Measurements from ENCODE around the gene PPDPF.

Gene PPDPF

GRCh38 chr20:63487781-63488241 is 32.8 kb upstream of the PPDPF start:
- no peak for DNase-seq (ENCODE audit: low spot score)

- no peak for DNase-seq (ENCODE audit: low spot score)
Observed at GRCh38 chr20:63488315-63489251, 32.0 kb upstream of the PPDPF start.

DNA sequence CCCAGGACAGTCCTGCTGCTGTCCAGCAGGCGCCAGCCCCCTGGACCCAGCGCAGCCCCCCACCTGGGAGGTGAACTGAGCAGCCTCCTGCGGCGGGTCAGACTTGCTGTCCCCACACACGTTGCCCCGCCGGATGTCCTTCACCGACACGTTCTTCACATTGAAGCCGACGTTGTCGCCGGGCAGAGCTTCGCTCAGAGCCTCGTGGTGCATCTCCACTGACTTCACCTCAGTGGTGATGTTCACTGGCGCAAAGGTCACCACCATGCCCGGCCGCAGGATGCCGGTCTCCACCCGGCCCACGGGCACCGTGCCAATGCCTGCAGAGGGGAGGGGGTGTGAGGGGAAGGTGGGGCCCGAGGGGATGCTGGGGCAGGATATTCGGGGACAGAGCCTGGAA is 30.1 kb upstream of the PPDPF start:
- no peak for DNase-seq (ENCODE audit: low spot score)

DNA sequence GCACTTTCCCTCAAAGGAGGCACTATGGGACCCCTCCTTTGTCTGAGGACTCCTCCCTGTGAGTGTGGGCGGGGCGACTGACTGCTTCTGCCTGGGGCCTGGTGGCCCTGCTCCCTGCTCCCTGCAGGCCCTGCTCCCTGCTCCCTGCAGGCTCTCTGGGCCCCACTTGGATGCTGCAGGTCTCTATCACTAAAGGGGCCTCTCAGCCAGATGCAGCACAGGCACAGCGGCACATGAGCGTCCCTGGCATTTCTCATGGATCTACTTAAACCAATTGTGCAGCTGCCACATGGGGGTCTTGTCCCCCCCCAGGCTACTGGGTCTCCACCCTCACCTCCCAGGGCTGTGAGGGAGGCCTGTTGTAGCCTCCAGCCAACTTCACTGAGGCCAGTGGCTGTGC is 29.5 kb upstream of the PPDPF start:
- no peak for DNase-seq (ENCODE audit: low spot score)

- DNase-seq (ENCODE audit: low spot score): no peak
Observed at GRCh38 chr20:63491635-63492230, 28.8 kb upstream of the PPDPF start.

GRCh38 chr20:63492518-63492917 is 28.0 kb upstream of the PPDPF start:
- no peak for DNase-seq (ENCODE audit: low spot score)

DNA sequence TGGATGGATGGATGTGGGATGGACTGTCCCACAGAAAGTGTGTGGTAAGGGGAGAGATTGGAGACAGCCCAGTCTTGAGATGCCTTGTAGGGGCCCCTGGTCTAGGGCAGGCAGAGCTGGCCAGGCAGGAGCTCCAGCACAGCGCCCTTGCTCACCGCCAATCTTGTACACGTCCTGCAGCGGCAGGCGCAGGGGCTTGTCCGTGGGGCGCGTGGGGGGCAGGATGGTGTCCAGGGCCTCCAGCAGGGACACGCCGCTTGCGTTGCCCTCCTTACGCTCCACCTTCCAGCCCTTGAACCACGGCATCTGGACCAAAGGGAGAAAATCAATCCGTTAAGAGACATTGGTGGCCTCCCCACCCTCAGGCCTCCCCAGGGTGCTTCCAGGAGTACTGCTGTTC is 27.6 kb upstream of the PPDPF start:
- no peak for DNase-seq (ENCODE audit: low spot score)

GRCh38 chr20:63493563-63494020 is 27.0 kb upstream of the PPDPF start:
- no peak for DNase-seq (ENCODE audit: low spot score)

- DNase-seq (ENCODE audit: low spot score): no peak
Observed at GRCh38 chr20:63494084-63494419, 26.5 kb upstream of the PPDPF start.

DNA sequence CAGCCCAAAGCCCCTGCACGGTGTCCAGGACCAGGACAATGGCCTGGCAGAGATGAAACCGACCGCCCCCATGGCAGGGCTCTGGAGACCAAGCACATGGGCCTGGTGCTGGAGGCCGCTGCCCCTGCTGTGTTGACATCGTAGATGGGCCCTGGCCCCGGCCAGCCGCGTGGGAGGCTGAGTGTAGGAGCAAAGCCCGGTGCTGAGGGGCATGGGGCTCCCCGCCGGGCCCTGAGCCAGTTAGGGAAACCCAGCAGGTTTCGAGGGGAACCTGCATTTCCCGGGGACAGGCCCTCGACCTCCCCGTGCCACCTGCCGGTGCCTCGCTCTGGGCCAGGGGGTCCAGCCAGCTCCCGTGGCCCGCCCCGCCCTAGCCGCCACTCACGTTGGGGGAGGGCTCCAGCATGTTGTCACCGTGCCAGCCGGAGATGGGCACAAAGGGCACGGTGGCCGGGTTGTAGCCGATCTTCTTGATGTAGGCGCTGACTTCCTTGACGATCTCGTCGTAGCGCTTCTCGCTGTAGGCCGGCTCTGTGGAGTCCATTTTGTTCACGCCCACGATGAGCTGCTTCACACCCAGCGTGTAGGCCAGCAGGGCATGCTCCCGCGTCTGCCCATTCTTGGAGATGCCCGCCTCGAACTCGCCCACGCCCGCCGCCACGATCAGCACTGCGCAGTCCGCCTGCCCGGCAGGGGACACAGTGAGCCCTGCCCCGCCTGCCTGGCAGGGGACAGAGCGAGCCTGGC is 26.0 kb upstream of the PPDPF start:
- DNase-seq (ENCODE audit: low spot score): no peak

- DNase-seq (ENCODE audit: low spot score): no peak
Observed at GRCh38 chr20:63495167-63495720, 25.3 kb upstream of the PPDPF start.

- DNase-seq (ENCODE audit: low spot score): peak; percentile 96
Observed at GRCh38 chr20:63495741-63496595, 24.6 kb upstream of the PPDPF start.

DNA sequence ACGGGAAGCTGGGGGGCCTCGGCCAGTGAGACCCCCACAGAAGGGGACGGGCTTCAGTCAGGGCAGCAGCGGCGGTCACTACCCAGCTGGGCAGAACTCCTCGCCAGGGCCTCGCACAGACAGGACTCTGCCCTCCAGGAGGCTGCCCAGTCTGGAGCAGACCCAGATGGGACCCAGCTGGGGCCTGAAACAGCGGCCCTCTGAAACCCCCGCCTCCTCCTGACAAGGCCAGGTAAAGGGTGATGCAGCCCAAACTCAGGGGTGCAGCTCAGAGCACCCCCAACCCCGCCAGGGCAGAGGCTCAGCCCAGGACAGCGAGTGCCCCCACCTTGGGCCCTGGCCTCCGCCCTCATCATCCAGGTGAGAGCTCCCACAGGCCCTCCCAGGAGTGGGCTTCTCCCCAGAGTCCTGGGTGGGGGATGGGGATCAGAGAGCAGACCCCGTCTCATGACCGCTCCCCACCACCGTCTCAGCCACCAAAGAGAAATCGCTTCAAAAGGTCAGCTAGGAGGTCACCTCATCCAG is 23.9 kb upstream of the PPDPF start:
- DNase-seq (ENCODE audit: low spot score): no peak

DNA sequence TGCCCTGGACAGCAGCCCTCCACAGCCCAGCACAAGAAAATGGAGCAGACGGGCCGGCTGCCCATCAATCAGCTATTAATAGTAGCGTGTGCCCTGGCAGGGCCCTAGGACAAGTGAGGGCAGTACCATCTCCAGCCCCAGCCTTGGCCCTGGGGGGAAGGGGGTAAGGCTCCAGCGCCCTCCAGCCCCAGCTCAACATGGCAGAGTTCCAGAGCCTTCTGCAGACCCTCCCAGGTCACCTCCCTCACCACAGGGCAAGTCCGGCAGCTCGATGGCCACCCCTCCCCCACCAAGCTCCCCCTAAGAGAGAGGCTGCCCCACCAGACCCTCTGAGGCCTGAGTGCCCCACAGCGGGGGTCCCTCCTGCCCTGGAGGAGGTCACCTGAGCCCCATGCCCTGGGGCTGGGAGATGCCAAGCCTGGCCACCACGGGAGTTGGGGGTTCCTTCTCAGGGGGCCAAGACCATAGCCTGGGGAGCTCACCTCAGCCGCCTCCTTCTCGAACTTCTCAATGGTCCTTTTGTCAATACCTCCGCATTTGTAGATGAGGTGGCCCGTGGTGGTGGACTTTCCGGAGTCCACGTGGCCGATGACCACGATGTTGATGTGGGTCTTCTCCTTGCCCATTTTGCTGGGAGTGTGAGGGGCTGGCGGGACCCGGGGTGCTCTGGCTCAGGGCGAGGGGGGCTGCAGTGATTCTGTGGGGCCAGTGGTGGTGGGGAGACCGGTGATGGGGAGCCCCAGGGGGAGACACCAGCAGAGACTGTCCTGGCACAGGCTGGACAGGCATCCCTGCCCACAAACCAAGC is 23.2 kb upstream of the PPDPF start:
- no peak for DNase-seq (ENCODE audit: low spot score)

GRCh38 chr20:63497946-63498935 is 22.3 kb upstream of the PPDPF start:
- no peak for DNase-seq (ENCODE audit: low spot score)

DNA sequence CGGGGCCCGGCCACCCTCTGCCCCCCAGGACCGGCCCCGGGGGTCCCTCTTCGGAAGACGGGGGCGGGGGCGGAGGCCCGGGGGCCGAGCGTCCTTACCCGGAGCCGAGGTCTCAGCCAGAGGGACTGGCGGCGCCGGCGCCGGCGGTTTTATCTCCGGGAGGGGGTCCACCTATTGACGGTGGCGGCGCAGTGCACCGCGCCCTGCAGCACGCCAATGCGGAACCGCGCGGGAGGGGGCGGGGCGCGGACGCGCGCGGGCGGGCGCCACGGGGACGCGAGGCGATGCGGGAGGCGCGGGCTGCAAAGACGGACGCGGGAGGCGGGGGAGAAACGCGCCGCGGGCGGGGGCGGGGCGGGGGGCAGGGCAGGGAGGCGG is 21.6 kb upstream of the PPDPF start, which contains the start of gene EEF1A2:
EEF1A2 (minus strand) TSS at position 124 of the 378 bp plus-strand sequence. CDS start 1,320 bp downstream, outside the sequence.
- peak; percentile 76 for DNase-seq (ENCODE audit: low spot score)

GRCh38 chr20:63499338-63499969 is 21.1 kb upstream of the PPDPF start:
- DNase-seq (ENCODE audit: low spot score): no peak

- DNase-seq (ENCODE audit: low spot score): no peak
Observed at GRCh38 chr20:63500151-63500901, 20.2 kb upstream of the PPDPF start.

Data from HuH-7 (cell line).